Left lung (tissue), 10 donors: Measurements from ENCODE around the gene SNX15. TPM values are rescaled to one million over a fixed set of nuclear protein-coding genes. Genes with fewer than 3 reads are reported as not detected.
A peak's percentile ranks its signal among the peaks of the same experiment; 100 is the strongest.

Source experiments
- ATAC-seq: fragments of 200-7000 bp; cut with Tn5 transposase; one replicate; pipeline ENCODE4 v1.9.1; 2020; ENCODE audit warnings: moderate library complexity
- DNase-seq, 4 donors: peaks; one replicate each; pipeline ENCODE4 v3.0.0-alpha.2; 2013 to 2020
- H3K27ac ChIP-seq, 2 donors: fragments of 200-600 bp; sonication (generic) in 1 of 2; one replicate each; pipeline versions ENCODE4 v1.5.0 to v1.8.0; 2020 to 2021
- H3K27me3 ChIP-seq, 2 donors: fragments of 200-600 bp; sonication (generic) in 1 of 2; one replicate each; pipeline versions ENCODE4 v1.5.0 to v1.8.0; 2020 to 2021
- H3K36me3 ChIP-seq, 2 donors: fragments of 200-600 bp; sonication (generic) in 1 of 2; one replicate each; pipeline versions ENCODE4 v1.5.0 to v1.8.0; 2020 to 2021
- H3K4me1 ChIP-seq, 2 donors: fragments of 200-600 bp; one replicate each; pipeline ENCODE4 v1.8.0; 2021
- H3K4me3 ChIP-seq, 2 donors: fragments of 200-600 bp; sonication (generic) in 1 of 2; one replicate each; pipeline versions ENCODE4 v1.5.0 to v1.8.0; 2020 to 2021; ENCODE audit warnings: mild to moderate bottlenecking in 1 of 2
- H3K9me3 ChIP-seq, 2 donors: fragments of 200-600 bp; sonication (generic) in 1 of 2; one replicate each; pipeline versions ENCODE4 v1.5.0 to v1.8.0; 2020 to 2021
- CTCF ChIP-seq, 2 donors: fragments of 200-600 bp; sonication (generic) in 1 of 2; IDR thresholded peaks; one replicate each; pipeline versions ENCODE4 v1.5.0 to v1.8.0; 2021; ENCODE audit warnings: antibody characterized with exemption in 2 of 2
- intact Hi-C, 2 donors: fragments of 100-400 bp; cut with DNase I; formaldehyde crosslinking; loops; one replicate each; pipeline versions ENCODE4 v1.11.2 to v1.14.2; 2022
- polyA plus RNA-seq, 6 donors: library from polyadenylated mRNA; unstranded; fragments of 120-200 nt; gene quantifications; one replicate each; pipeline ENCODE4 v1.2.1, GENCODE V29; 2013; ENCODE audit not compliant: insufficient read length in 6 of 6
- total RNA-seq, 2 donors: library from RNA; stranded (reverse); fragmentation: NEBNext Ultra II Directional; extraction: Animal tissue kit (Norgen Biotek cat#: 25700); gene quantifications; one replicate each; pipeline ENCODE4 v1.2.1, GENCODE V29; 2021
- donor health status: DM: no; HTN: yes; CAD: no.
- donor health status: DM: no; HTN: no; CAD: no.

Gene SNX15
- total and polyA plus RNA-seq, 8 donors: 22.0 to 27.4 (median 23.3) TPM

- intact Hi-C loops: no loop called here
- Histone ChIP-seq H3K27ac (no peak overlapping the region), H3K4me3 (no peak overlapping the region), H3K27me3 (no peaks in the 10 kb centered on the region), H3K36me3 (no peaks in the 10 kb centered on the region), H3K4me1 (no peaks in the 10 kb centered on the region), H3K9me3 (no peaks in the 10 kb centered on the region)
- DNase-seq (no peak), ATAC-seq (no peak)
- no peak for TF ChIP-seq CTCF (IDR thresholded peaks at IDR 0.05)
Observed at GRCh38 chr11:65059959-65060824, 33.0 kb downstream of the SNX15 start.

GRCh38 chr11:65060913-65061408 is 33.7 kb downstream of the SNX15 start:
- Histone ChIP-seq H3K27ac (no peak overlapping the region), H3K9me3 (no peaks in the 10 kb centered on the region), H3K4me1 (no peaks in the 10 kb centered on the region), H3K4me3 (no peak overlapping the region), H3K36me3 (no peaks in the 10 kb centered on the region), H3K27me3 (no peaks in the 10 kb centered on the region)
- ATAC-seq (peak; percentile 67), DNase-seq (no peak)
- no peak for TF ChIP-seq CTCF (IDR thresholded peaks at IDR 0.05)
- intact Hi-C loops: no loop called here

- DNase-seq: no peak
- Histone ChIP-seq H3K4me3 (no peak overlapping the region), H3K36me3 (no peaks in the 10 kb centered on the region), H3K9me3 (no peaks in the 10 kb centered on the region), H3K4me1 (no peaks in the 10 kb centered on the region), H3K27me3 (no peaks in the 10 kb centered on the region), H3K27ac (no peak overlapping the region)
- no peak for TF ChIP-seq CTCF (IDR thresholded peaks at IDR 0.05)
- intact Hi-C loops: no loop called here
- no peak for ATAC-seq
Observed at GRCh38 chr11:65063532-65063931, 36.3 kb downstream of the SNX15 start.

- ATAC-seq (no peak), DNase-seq (no peak)
- TF ChIP-seq CTCF (IDR thresholded peaks at IDR 0.05): no peak
- no peaks in the 10 kb centered on the region for H3K4me1 ChIP-seq
- H3K27me3 ChIP-seq: no peaks in the 10 kb centered on the region
- H3K9me3 ChIP-seq: no peaks in the 10 kb centered on the region
- H3K27ac ChIP-seq: no peak overlapping the region
- intact Hi-C loops: no loop called here
- H3K4me3 ChIP-seq: no peak overlapping the region
- no peaks in the 10 kb centered on the region for H3K36me3 ChIP-seq
Observed at GRCh38 chr11:65064847-65065240, 37.6 kb downstream of the SNX15 start.

- H3K27ac ChIP-seq: no peak overlapping the region
- intact Hi-C loops: no loop called here
Observed at GRCh38 chr11:65065851-65066250, 38.6 kb downstream of the SNX15 start.

More at GRCh38 chr11:65065851-65066250, 38.6 kb downstream of the SNX15 start:
- Histone ChIP-seq H3K9me3 (no peaks in the 10 kb centered on the region), H3K36me3 (no peaks in the 10 kb centered on the region), H3K27me3 (no peaks in the 10 kb centered on the region), H3K4me3 (no peak overlapping the region), H3K4me1 (no peaks in the 10 kb centered on the region)
- TF ChIP-seq CTCF (IDR thresholded peaks at IDR 0.05): no peak
- ATAC-seq (no peak), DNase-seq (no peak)
